PC-9 (cell line): ENCODE results near the gene AQR. TPM values are rescaled to one million over a fixed set of nuclear protein-coding genes. Genes with fewer than 3 reads are reported as not detected.

ENCODE experiments used
- BruUV-seq: library from RNA; stranded (reverse); fragments of 400-500 nt; replicated peaks from 2 replicates; lab custom pipeline; 2021; lab: Mats Ljungman, UMichigan
- CTCF ChIA-PET: fragments of 300-600 bp; sonication (Branson Sonifier 250); formaldehyde crosslinking; loops from one replicate; lab custom pipeline; 2022; ENCODE audit warnings: antibody characterized with exemption; lab: Charles Lee
- POLR2A ChIA-PET: fragments of 300-600 bp; sonication (Branson Sonifier 250); formaldehyde crosslinking; loops from one replicate; lab custom pipeline; 2022; ENCODE audit warnings: antibody characterized with exemption; ENCODE audit not compliant: unreplicated experiment; lab: Charles Lee
- DNase-seq, 2 experiments: peaks; one replicate each; pipeline versions ENCODE4 v3.0.0 to v3.0.0-alpha.2; 2015 to 2022; ENCODE audit warnings: mixed read lengths in 1 of 2
- H2AFZ ChIP-seq: fragments of 200-600 bp; sonication (generic); 2 replicates; pipeline ENCODE4 v1.8.1; 2017; ENCODE audit warnings: antibody characterized with exemption
- H3F3A ChIP-seq: fragments of 200-600 bp; sonication (generic); 2 replicates; pipeline ENCODE4 v1.8.1; 2017; ENCODE audit warnings: antibody characterized with exemption, mild to moderate bottlenecking, low read depth; ENCODE audit not compliant: insufficient read depth
- H3K27ac ChIP-seq: fragments of 200-600 bp; sonication (generic); 2 replicates; pipeline ENCODE4 v1.6.1; 2016; ENCODE audit warnings: mixed run types
- H3K27me3 ChIP-seq: fragments of 200-600 bp; sonication (generic); 2 replicates; pipeline ENCODE4 v1.6.1; 2016; ENCODE audit warnings: low read depth, mixed run types; ENCODE audit not compliant: insufficient read depth
- H3K36me3 ChIP-seq: fragments of 200-600 bp; sonication (generic); 2 replicates; pipeline ENCODE4 v1.6.1; 2016; ENCODE audit warnings: low read depth, mixed run types
- H3K4me1 ChIP-seq: fragments of 200-600 bp; sonication (generic); replicated peaks from 2 replicates; pipeline ENCODE4 v1.6.1; 2016; ENCODE audit warnings: mixed run types; ENCODE audit not compliant: insufficient read depth
- H3K4me2 ChIP-seq: fragments of 200-600 bp; sonication (generic); 2 replicates; pipeline ENCODE4 v1.6.1; 2017; ENCODE audit warnings: mixed run types
- H3K4me3 ChIP-seq: fragments of 200-600 bp; sonication (generic); 2 replicates; pipeline ENCODE4 v1.6.1; 2016; ENCODE audit warnings: mixed run types
- H3K79me2 ChIP-seq: fragments of 200-600 bp; sonication (generic); 2 replicates; pipeline ENCODE4 v1.6.1; 2017; ENCODE audit warnings: low read depth, mixed run types
- H3K9me2 ChIP-seq: fragments of 200-600 bp; sonication (generic); 2 replicates; pipeline ENCODE4 v1.8.1; 2017; ENCODE audit warnings: mild to moderate bottlenecking; ENCODE audit not compliant: insufficient read depth
- H3K9me3 ChIP-seq: fragments of 200-600 bp; sonication (generic); 2 replicates; pipeline ENCODE4 v1.8.1; 2016; ENCODE audit warnings: low read depth; ENCODE audit not compliant: insufficient read depth
- H4K20me1 ChIP-seq: fragments of 200-600 bp; sonication (generic); 2 replicates; pipeline ENCODE4 v1.8.1; 2017; ENCODE audit not compliant: insufficient read depth
- CTCF ChIP-seq: fragments of 200-600 bp; sonication (generic); conservative IDR thresholded peaks from 2 replicates; pipeline ENCODE4 v1.6.1; 2017; ENCODE audit warnings: mixed run types, antibody characterized with exemption, mild to moderate bottlenecking, moderate library complexity
- EZH2 ChIP-seq: fragments of 200-600 bp; sonication (generic); IDR thresholded peaks from 2 replicates; pipeline ENCODE4 v1.8.0; 2017; ENCODE audit warnings: antibody characterized with exemption, low read depth
- intact Hi-C: fragments of 100-400 bp; cut with micrococcal nuclease; formaldehyde crosslinking; loops from one replicate; pipeline ENCODE4 v1.10.0; 2022; ENCODE audit not compliant: unreplicated experiment
- total RNA-seq: library from RNA; stranded (reverse); gene quantifications from 2 replicates; pipeline ENCODE4 v1.2.3, GENCODE V29; 2021

The AQR gene
- total RNA-seq, 1 experiment from 2014 or later: 33.6 TPM

GRCh38 chr15:34900748-34901147 lies 68.8 kb downstream of the AQR start:
- H3K4me2 ChIP-seq: no peak overlapping the region
- BruUV-seq: no TSS peak
- intact Hi-C loops: no loop called here
- H3K9me3 ChIP-seq: no peaks in the 10 kb centered on the region
- H3K4me3 ChIP-seq: no peak overlapping the region
- no peaks in the 10 kb centered on the region for H3K4me1 ChIP-seq
- no peaks in the 10 kb centered on the region for H3K79me2 ChIP-seq
- no peaks in the 10 kb centered on the region for H3K36me3 ChIP-seq
- DNase-seq: no peak
- no peaks in the 10 kb centered on the region for H3F3A ChIP-seq
- CTCF ChIA-PET: interaction anchor here (0.6 kb wide), 1 partner anchor 191 kb away, joined by 3 read pairs; no protein-coding TSS in a partner anchor
- H3K9me2 ChIP-seq: no peaks in the 10 kb centered on the region
- H3K27ac ChIP-seq: no peak overlapping the region
- no peaks in the 10 kb centered on the region for H3K27me3 ChIP-seq
- no peak overlapping the region for H2AFZ ChIP-seq
- POLR2A ChIA-PET: no interaction called here
- H4K20me1 ChIP-seq: no peaks in the 10 kb centered on the region
- TF ChIP-seq EZH2 (no peak), CTCF (no peak)

- POLR2A ChIA-PET: no interaction called here
- Histone ChIP-seq H3K27me3 (no peaks in the 10 kb centered on the region), H3K36me3 (peaks cover 15% of the 10 kb centered on the region), H3K9me3 (peaks cover 10% of the 10 kb centered on the region; the same call in 1 of the 2 replicates), H3K27ac (no peak overlapping the region), H2AFZ (no peak overlapping the region), H3K79me2 (no peaks in the 10 kb centered on the region), H4K20me1 (no peaks in the 10 kb centered on the region), H3K4me2 (no peak overlapping the region), H3F3A (no peaks in the 10 kb centered on the region), H3K4me1 (no peaks in the 10 kb centered on the region), H3K9me2 (no peaks in the 10 kb centered on the region), H3K4me3 (no peak overlapping the region)
- BruUV-seq: no TSS peak
- intact Hi-C loops: no loop called here
- CTCF ChIA-PET: no interaction called here
- no peak for DNase-seq
- TF ChIP-seq CTCF (no peak), EZH2 (no peak)
These were observed 73.4 kb downstream of the AQR start for GRCh38 chr15:34896183-34896582.

- no peaks in the 10 kb centered on the region for H3K27me3 ChIP-seq
- BruUV-seq: no TSS peak
- no peaks in the 10 kb centered on the region for H3K9me2 ChIP-seq
- H3K4me2 ChIP-seq: no peak overlapping the region
- no peaks in the 10 kb centered on the region for H3K4me1 ChIP-seq
- no peak overlapping the region for H3K4me3 ChIP-seq
- TF ChIP-seq EZH2 (no peak), CTCF (no peak)
- H4K20me1 ChIP-seq: no peaks in the 10 kb centered on the region
- no peak overlapping the region for H2AFZ ChIP-seq
- ChIA-PET CTCF (no interaction called here), POLR2A (no interaction called here)
- peaks cover 18% of the 10 kb centered on the region for H3K36me3 ChIP-seq
- peaks cover 10% of the 10 kb centered on the region; the same call in 1 of the 2 replicates for H3K9me3 ChIP-seq
- no peak for DNase-seq
- no peaks in the 10 kb centered on the region for H3F3A ChIP-seq
- intact Hi-C loops: no loop called here
- no peaks in the 10 kb centered on the region for H3K79me2 ChIP-seq
- no peak overlapping the region for H3K27ac ChIP-seq
These were observed 75.6 kb downstream of the AQR start for GRCh38 chr15:34893967-34894366.
